Upper lobe of left lung (tissue), 4 donors: ENCODE results near the gene PTPN12.
"Not testable (repeated sequence)": the region's sequence is repeated elsewhere in the genome, so short reads cannot be mapped to it uniquely, and the experiment has no call there.

Source experiments
- POLR2A ChIP-seq, 4 donors: fragments of 450-650 bp; IDR thresholded peaks; one replicate each; pipeline ENCODE4 v1.5.1; 2016 to 2017; ENCODE audit warnings: antibody characterized with exemption in 4 of 4, mild to moderate bottlenecking in 2 of 4
- POLR2AphosphoS5 ChIP-seq, 2 donors: sonication (generic); formaldehyde crosslinking; IDR thresholded peaks; one replicate each; pipeline ENCODE4 v1.5.1; 2017; ENCODE audit warnings: antibody characterized with exemption in 2 of 2
- TF ChIP-seq, protein P1 (sequence below), 6 experiments: fragments of 450-650 bp in 4 of 6; fragments of 200-600 bp in 2 of 6; sonication (generic) in 2 of 6; IDR thresholded peaks; one replicate each; pipeline ENCODE4 v1.5.1; 2016 to 2019; ENCODE audit warnings: antibody characterized with exemption in 6 of 6

DNA sequence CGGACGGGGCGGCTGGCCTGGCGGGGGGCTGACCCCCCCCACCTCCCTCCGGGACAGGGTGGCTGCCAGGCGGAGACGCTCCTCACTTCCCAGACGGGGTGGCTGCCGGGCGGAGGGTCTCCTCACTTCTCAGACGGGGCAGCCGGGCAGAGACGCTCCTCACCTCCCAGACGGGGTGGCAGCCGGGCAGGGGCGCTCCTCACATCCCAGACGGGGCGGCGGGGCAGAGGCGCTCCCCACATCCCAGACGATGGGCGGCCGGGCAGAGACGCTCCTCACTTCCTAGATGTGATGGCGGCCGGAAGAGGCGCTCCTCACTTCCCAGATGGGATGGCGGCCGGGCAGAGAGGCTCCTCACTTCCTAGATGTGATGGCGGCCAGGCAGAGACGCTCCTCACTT lies 3.0 kb upstream of the PTPN12 start:
- TF ChIP-seq, protein P1, sequence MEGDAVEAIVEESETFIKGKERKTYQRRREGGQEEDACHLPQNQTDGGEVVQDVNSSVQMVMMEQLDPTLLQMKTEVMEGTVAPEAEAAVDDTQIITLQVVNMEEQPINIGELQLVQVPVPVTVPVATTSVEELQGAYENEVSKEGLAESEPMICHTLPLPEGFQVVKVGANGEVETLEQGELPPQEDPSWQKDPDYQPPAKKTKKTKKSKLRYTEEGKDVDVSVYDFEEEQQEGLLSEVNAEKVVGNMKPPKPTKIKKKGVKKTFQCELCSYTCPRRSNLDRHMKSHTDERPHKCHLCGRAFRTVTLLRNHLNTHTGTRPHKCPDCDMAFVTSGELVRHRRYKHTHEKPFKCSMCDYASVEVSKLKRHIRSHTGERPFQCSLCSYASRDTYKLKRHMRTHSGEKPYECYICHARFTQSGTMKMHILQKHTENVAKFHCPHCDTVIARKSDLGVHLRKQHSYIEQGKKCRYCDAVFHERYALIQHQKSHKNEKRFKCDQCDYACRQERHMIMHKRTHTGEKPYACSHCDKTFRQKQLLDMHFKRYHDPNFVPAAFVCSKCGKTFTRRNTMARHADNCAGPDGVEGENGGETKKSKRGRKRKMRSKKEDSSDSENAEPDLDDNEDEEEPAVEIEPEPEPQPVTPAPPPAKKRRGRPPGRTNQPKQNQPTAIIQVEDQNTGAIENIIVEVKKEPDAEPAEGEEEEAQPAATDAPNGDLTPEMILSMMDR (IDR thresholded peaks at IDR 0.05): not testable (repeated sequence)
- not testable (repeated sequence) for TF ChIP-seq POLR2AphosphoS5, POLR2A (IDR thresholded peaks at IDR 0.05)
